ENCODE results near the gene TERT. TPM values are rescaled to one million over a fixed set of nuclear protein-coding genes. Genes with fewer than 3 reads are reported as not detected.
A peak's percentile ranks its signal among the peaks of the same experiment; 100 is the strongest.

TERT gene
- total RNA-seq, 2 experiments from 2014 or later = 0.55 to 0.84 TPM

DNA sequence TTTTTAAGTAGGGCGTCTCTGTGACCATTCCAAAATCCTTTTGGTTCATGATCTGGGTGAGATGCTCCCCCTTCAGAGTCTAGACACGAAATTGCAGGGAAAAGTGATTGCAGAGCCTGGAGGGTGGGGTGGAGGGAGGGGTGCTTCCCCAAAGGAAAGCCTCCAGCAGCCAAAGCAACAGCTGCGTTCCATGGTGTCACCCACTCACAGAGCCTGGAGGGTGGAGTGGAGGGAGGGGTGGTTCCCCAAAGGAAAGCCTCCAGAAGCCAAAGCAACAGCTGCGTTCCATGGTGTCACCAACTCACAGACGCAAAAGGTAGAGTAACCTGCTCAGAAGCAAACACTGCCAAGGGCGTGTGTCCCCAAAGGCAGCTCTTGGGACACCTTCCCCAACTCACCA, 47.1 kb downstream of the TERT start:
- ATAC-seq (ENCODE audit: poor library complexity) (no peak), DNase-seq (no peak)
- Histone ChIP-seq H3K27me3 (ENCODE audit: control insufficient read depth in 1 of 2, insufficient read depth in 2 of 2, low read length in 2 of 2) (peaks cover 15 to 20% of the 10 kb centered on the region in 2 experiments), H3K4me1 (ENCODE audit: insufficient read depth, low read length) (no peaks in the 10 kb centered on the region), H3K27ac (ENCODE audit: low read depth in 1 of 2, low read length in 2 of 2) (no peak overlapping the region), H3K36me3 (ENCODE audit: insufficient read depth, low read length) (no peaks in the 10 kb centered on the region), H3K9me3 (ENCODE audit: control insufficient read depth in 1 of 2, insufficient read depth in 1 of 2, low read length in 2 of 2) (peaks cover 0 to 19% of the 10 kb centered on the region in 2 experiments), H3K4me3 (ENCODE audit: low read length) (no peak overlapping the region)
- H3K27me3 Mint-ChIP-seq = peaks cover 4% of the 10 kb centered on the region
- TF ChIP-seq, protein P1, sequence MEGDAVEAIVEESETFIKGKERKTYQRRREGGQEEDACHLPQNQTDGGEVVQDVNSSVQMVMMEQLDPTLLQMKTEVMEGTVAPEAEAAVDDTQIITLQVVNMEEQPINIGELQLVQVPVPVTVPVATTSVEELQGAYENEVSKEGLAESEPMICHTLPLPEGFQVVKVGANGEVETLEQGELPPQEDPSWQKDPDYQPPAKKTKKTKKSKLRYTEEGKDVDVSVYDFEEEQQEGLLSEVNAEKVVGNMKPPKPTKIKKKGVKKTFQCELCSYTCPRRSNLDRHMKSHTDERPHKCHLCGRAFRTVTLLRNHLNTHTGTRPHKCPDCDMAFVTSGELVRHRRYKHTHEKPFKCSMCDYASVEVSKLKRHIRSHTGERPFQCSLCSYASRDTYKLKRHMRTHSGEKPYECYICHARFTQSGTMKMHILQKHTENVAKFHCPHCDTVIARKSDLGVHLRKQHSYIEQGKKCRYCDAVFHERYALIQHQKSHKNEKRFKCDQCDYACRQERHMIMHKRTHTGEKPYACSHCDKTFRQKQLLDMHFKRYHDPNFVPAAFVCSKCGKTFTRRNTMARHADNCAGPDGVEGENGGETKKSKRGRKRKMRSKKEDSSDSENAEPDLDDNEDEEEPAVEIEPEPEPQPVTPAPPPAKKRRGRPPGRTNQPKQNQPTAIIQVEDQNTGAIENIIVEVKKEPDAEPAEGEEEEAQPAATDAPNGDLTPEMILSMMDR (IDR thresholded peaks at IDR 0.05) = no peak
- intact Hi-C loops (cut with DNase I, micrococcal nuclease) = no loop called here
- peaks cover 5% of the 10 kb centered on the region for H3K4me1 Mint-ChIP-seq (ENCODE audit: low read depth)
- CTCF ChIA-PET = no interaction called here
- no peak overlapping the region for H3K27ac Mint-ChIP-seq
- POLR2A ChIA-PET = no interaction called here
- H3K36me3 Mint-ChIP-seq (ENCODE audit: low read depth) = no peaks in the 10 kb centered on the region
- no peak overlapping the region for H3K4me3 Mint-ChIP-seq
- H3K9me3 Mint-ChIP-seq = no peaks in the 10 kb centered on the region

DNA sequence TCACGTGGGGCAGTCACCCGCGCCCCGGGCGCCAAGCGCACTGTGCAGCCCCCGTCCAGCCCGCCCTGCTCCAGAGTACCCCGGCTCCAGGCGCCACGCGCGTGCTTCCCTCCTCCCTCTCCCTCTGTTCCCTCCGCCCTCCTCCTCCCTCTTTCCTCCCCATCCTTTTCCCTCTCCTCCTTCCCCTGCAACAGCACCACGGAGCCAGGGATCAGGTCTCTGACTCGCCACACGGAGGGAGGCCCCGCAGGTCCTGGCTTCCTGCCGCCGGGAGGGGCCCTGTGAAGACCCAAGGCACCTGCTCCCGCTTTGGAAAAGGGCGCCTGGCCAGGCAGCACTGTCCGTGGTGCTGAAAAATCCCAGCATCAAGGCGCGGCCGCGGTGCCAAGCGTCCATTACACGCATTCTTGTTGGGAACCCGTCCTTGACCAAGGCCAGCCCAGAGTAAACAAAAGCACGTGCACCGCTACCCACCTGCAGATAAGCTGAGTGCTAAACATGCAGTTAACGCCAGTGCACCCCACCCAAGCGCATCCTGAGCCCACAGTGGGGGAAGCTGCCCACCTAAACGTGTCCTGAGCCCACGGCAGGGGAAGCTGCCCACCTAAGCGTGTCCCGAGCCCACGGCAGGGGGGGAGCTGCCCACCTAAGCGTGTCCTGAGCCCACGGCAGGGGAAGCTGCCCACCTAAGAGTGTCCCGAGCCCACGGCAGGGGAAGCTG, 48.0 kb downstream of the TERT start:
- TF ChIP-seq, protein P1 (IDR thresholded peaks at IDR 0.05) = no peak
- H3K36me3 Mint-ChIP-seq (ENCODE audit: low read depth) = no peaks in the 10 kb centered on the region
- H3K4me1 Mint-ChIP-seq (ENCODE audit: low read depth) = peaks cover under 1% of the 10 kb centered on the region
- Histone ChIP-seq H3K9me3 (ENCODE audit: control insufficient read depth in 1 of 2, insufficient read depth in 1 of 2, low read length in 2 of 2) (peaks cover 0 to 22% of the 10 kb centered on the region in 2 experiments), H3K4me3 (ENCODE audit: low read length) (no peak overlapping the region), H3K27ac (ENCODE audit: low read depth in 1 of 2, low read length in 2 of 2) (no peak overlapping the region), H3K36me3 (ENCODE audit: insufficient read depth, low read length) (no peaks in the 10 kb centered on the region), H3K27me3 (ENCODE audit: control insufficient read depth in 1 of 2, insufficient read depth in 2 of 2, low read length in 2 of 2) (peaks cover 15 to 20% of the 10 kb centered on the region in 2 experiments), H3K4me1 (ENCODE audit: insufficient read depth, low read length) (no peaks in the 10 kb centered on the region)
- no peak overlapping the region for H3K27ac Mint-ChIP-seq
- CTCF ChIA-PET = no interaction called here
- H3K9me3 Mint-ChIP-seq = no peaks in the 10 kb centered on the region
- POLR2A ChIA-PET = no interaction called here
- intact Hi-C loops (cut with DNase I, micrococcal nuclease) = no loop called here
- H3K4me3 Mint-ChIP-seq = no peak overlapping the region
- peaks cover 4% of the 10 kb centered on the region for H3K27me3 Mint-ChIP-seq
- peak in 5 of 14 experiments; percentile 5 to 35 (median 33) for DNase-seq
- no peak for ATAC-seq (ENCODE audit: poor library complexity)

DNA sequence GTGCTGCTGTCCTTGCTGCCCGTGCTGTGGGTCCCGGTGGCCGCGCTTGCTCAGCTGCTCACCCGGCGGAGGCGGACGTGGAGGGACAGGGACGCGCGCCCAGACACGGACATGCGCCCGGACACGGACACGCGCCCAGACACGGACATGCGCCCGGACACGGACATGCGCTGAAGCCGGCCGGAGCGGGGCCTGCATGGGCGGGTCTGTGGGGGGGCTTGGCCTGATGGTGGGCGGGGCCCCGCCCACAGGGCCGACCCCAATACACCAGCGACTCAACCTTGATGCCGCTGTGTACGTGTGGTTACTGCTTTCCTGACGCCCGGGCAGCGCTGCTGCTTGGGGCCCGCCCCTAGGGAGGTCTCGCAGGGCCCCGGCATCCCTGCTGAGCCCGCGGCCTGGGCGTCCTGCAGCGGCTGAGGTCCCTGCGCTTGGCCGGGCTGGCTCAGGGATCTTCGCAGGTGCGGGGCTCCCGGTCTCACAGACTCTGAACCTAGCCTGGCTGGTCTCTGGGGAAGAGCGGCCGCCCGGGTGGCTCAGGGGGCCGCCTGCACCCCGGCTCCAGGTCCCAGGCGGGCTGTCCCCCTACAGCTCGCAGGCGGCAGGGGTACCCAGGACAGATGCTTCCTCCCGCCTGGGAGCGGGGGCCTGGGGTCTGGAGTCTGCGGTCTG, 48.8 kb downstream of the TERT start:
- intact Hi-C loops (cut with DNase I, micrococcal nuclease) = no loop called here
- peaks cover 15 to 20% of the 10 kb centered on the region in 2 experiments for H3K27me3 ChIP-seq (ENCODE audit: control insufficient read depth in 1 of 2, insufficient read depth in 2 of 2, low read length in 2 of 2)
- CTCF ChIA-PET = no interaction called here
- DNase-seq (peak in 1 of 14 experiments; percentile 48), ATAC-seq (ENCODE audit: poor library complexity) (no peak)
- H3K36me3 ChIP-seq (ENCODE audit: insufficient read depth, low read length) = no peaks in the 10 kb centered on the region
- H3K27ac ChIP-seq (ENCODE audit: low read depth in 1 of 2, low read length in 2 of 2) = no peak overlapping the region
- H3K4me3 Mint-ChIP-seq = no peak overlapping the region
- no peaks in the 10 kb centered on the region for H3K36me3 Mint-ChIP-seq (ENCODE audit: low read depth)
- peaks cover 0 to 22% of the 10 kb centered on the region in 2 experiments for H3K9me3 ChIP-seq (ENCODE audit: control insufficient read depth in 1 of 2, insufficient read depth in 1 of 2, low read length in 2 of 2)
- no peak overlapping the region for H3K4me3 ChIP-seq (ENCODE audit: low read length)
- TF ChIP-seq, protein P1 (IDR thresholded peaks at IDR 0.05) = no peak
- no peak overlapping the region for H3K27ac Mint-ChIP-seq
- POLR2A ChIA-PET = no interaction called here
- H3K4me1 Mint-ChIP-seq (ENCODE audit: low read depth) = no peaks in the 10 kb centered on the region
- peaks cover 4% of the 10 kb centered on the region for H3K27me3 Mint-ChIP-seq
- no peaks in the 10 kb centered on the region for H3K4me1 ChIP-seq (ENCODE audit: insufficient read depth, low read length)
- no peaks in the 10 kb centered on the region for H3K9me3 Mint-ChIP-seq

All from CD4-positive, alpha-beta T cell (primary cell).